ENCODE measurements around the gene FAM24A. TPM values are rescaled to one million over a fixed set of nuclear protein-coding genes. Genes with fewer than 3 reads are reported as not detected.
"Not testable (repeated sequence)": the region's sequence is repeated elsewhere in the genome, so short reads cannot be mapped to it uniquely, and the experiment has no call there.

Gene FAM24A, protein sequence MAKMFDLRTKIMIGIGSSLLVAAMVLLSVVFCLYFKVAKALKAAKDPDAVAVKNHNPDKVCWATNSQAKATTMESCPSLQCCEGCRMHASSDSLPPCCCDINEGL
- total RNA-seq = not detected
- polyA plus RNA-seq = not detected
- long read RNA-seq, donor 1 = 0 reads
- long read RNA-seq, donor 2 = 0 reads
- long read RNA-seq, donor 3 = 0 reads
- long read RNA-seq, donor 4 = 0 reads

DNA sequence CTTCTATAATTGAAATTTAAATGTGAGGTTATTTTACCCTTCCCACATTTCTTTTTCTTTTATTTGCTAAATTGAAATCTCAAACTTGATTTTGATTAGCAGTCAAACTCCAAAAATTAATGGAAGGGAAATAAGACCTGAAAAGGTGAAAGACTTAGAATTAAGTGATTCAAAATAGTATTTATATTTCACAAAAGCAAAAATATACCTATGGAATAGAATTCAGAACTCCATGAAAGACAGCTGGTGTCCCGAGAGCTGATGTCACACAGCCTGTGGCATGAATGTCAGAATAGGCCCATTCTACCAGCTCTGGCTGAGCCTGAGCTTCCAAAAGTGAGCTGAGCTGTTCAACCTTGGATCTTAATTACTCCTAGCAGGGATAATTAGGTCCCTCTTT, at the start of gene FAM24A:
TSS of gene FAM24A (plus strand) at position 301 of the 400 bp plus-strand sequence. CDS start 1,025 bp downstream, outside the sequence.
- ATAC-seq = no peak
- H3K27me3 ChIP-seq (ENCODE audit: control insufficient read depth, insufficient read depth) = no peaks in the 10 kb centered on the region
- intact Hi-C loops (cut with DNase I) = no loop called here
- no peak within 1 kb of the TSS for H3K27ac ChIP-seq (ENCODE audit: low read length)
- WGBS = 55% methylated on average over 1 of the region's 1 CpG
- no peak for DNase-seq
- H3K9me3 ChIP-seq (ENCODE audit: control insufficient read depth, low read length) = no peaks in the 10 kb centered on the region
- H3K4me1 ChIP-seq (ENCODE audit: control insufficient read depth, insufficient read depth, low read length) = no peaks in the 10 kb centered on the region
- H3K4me3 ChIP-seq (ENCODE audit: low read length) = no peak within 1 kb of the TSS

DNA sequence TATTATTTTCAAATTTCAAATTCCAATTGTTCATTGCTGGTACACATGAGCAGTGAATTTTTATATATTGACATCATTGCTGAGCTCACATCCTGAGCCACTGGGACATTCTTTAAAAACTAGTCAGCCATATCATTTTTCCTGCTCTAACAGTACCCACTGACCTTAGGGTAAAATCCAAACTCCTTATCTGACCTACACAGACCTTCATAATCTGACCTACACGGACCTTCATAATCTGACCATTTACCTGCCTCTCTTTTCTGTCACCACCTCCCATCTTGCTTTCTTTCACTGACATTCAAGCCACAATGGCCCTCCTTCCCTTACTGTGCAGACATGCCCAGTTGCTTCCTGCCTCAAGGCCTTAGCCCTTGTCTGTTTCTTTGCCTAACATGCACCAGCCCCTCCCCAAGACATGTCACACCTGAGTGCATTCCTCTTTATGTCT, 48.7 kb upstream of the FAM24A start:
- WGBS = 19% methylated on average over 1 of the region's 1 CpG
- ATAC-seq = no peak
- DNase-seq = no peak
- Histone ChIP-seq H3K27me3 (ENCODE audit: control insufficient read depth, insufficient read depth) (no peaks in the 10 kb centered on the region), H3K4me3 (ENCODE audit: low read length) (no peak overlapping the region), H3K27ac (ENCODE audit: low read length) (no peak overlapping the region), H3K4me1 (ENCODE audit: control insufficient read depth, insufficient read depth, low read length) (no peaks in the 10 kb centered on the region), H3K9me3 (ENCODE audit: control insufficient read depth, low read length) (no peaks in the 10 kb centered on the region)
- intact Hi-C loops (cut with DNase I) = no loop called here

DNA sequence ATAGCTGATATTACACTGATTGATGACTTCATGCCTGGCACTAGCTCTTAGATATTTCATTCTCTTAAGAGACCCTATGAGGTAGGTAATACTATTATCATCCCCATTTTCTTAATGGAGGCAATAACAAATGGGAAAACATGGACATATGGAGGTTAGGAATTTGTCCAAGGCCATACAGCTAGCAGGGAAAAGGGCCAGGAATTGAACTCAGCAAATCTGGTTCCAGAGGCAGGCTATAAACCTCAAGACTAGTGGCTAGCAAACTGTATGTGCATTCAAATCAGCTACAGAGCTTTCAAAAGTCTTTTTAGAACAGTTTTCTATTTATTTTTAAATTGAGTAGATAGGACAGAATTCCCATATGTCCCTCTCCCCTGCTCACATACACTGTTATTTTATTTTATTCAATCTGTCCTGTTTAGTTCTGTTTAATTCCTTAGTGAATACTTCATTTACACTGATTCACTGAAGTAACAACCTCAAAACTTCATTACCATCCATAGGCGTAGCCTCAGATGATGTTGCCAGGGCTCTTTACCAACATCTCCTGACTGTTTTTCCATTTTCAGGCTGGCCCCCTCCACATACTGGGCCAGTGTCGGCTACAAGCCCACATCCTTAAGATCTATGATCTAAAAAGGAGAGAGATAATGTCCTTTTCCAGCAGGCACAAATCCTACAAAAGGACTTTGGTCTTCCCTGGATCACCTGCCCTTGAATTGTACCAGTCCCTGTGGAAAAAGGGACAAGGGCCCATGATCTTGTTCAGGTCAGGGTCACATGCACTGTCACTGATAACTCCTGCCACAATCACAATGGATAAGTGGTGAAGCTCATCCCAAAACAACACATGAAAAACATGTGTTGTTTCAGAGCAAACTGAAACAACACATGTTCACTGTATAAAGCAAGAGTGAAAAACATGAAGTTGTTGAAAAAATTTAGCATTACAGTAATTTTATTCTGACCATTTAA, 46.9 kb upstream of the FAM24A start:
- intact Hi-C loops (cut with DNase I) = no loop called here
- H3K4me1 ChIP-seq (ENCODE audit: control insufficient read depth, insufficient read depth, low read length) = no peaks in the 10 kb centered on the region
- no peaks in the 10 kb centered on the region for H3K27me3 ChIP-seq (ENCODE audit: control insufficient read depth, insufficient read depth)
- H3K4me3 ChIP-seq (ENCODE audit: low read length) = no peak overlapping the region
- no peak for ATAC-seq
- WGBS = 88% methylated on average over 2 of the region's 2 CpGs
- no peaks in the 10 kb centered on the region for H3K9me3 ChIP-seq (ENCODE audit: control insufficient read depth, low read length)
- no peak overlapping the region for H3K27ac ChIP-seq (ENCODE audit: low read length)
- DNase-seq = no peak

DNA sequence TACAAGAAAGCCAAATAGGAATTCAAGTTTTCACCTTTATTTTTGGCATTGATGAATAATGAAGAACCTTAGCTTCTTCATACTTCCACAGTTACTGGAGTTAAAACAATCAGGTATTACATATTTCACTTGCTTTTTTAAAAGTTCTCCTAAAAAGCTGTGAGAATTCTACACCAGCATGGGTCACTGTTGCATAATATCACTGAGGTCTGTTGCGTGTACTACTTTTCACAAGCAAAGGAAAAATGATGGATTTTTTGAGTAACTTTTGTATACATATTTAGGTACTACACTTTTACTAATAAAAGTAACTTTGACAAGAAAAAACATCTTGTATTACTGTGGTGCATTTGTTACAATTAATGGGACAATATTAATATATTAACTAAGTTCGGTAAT, 46.2 kb upstream of the FAM24A start:
- ATAC-seq (no peak), DNase-seq (no peak)
- 92% methylated on average over 2 of the region's 2 CpGs for WGBS
- H3K27ac ChIP-seq (ENCODE audit: low read length) = no peak overlapping the region
- no peaks in the 10 kb centered on the region for H3K27me3 ChIP-seq (ENCODE audit: control insufficient read depth, insufficient read depth)
- H3K4me1 ChIP-seq (ENCODE audit: control insufficient read depth, insufficient read depth, low read length) = no peaks in the 10 kb centered on the region
- H3K9me3 ChIP-seq (ENCODE audit: control insufficient read depth, low read length) = no peaks in the 10 kb centered on the region
- no peak overlapping the region for H3K4me3 ChIP-seq (ENCODE audit: low read length)
- intact Hi-C loops (cut with DNase I) = no loop called here

DNA sequence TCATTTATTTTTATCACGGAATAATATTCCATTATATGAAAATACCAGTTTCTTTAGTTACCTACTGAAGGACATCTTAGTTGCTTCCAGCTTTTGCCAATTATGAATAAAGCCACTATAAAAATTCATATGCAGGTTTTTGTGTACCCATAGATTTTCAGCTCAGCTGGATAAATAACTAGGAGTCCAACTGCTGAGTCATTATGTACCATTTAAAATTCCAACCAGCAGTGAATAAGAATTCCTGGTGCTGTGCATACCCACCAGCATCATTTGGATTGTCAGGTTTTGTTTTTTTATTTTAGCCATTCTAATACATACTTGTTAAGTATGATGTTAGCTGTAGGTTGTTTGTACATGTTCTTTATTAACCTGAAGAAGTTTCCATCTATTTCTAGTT, 45.5 kb upstream of the FAM24A start:
- WGBS = 95% methylated on average over 1 of the region's 1 CpG
- Histone ChIP-seq H3K4me1 (ENCODE audit: control insufficient read depth, insufficient read depth, low read length) (no peaks in the 10 kb centered on the region), H3K27ac (ENCODE audit: low read length) (no peak overlapping the region), H3K27me3 (ENCODE audit: control insufficient read depth, insufficient read depth) (no peaks in the 10 kb centered on the region), H3K9me3 (ENCODE audit: control insufficient read depth, low read length) (no peaks in the 10 kb centered on the region), H3K4me3 (ENCODE audit: low read length) (no peak overlapping the region)
- DNase-seq (no peak), ATAC-seq (no peak)
- intact Hi-C loops (cut with DNase I) = no loop called here

DNA sequence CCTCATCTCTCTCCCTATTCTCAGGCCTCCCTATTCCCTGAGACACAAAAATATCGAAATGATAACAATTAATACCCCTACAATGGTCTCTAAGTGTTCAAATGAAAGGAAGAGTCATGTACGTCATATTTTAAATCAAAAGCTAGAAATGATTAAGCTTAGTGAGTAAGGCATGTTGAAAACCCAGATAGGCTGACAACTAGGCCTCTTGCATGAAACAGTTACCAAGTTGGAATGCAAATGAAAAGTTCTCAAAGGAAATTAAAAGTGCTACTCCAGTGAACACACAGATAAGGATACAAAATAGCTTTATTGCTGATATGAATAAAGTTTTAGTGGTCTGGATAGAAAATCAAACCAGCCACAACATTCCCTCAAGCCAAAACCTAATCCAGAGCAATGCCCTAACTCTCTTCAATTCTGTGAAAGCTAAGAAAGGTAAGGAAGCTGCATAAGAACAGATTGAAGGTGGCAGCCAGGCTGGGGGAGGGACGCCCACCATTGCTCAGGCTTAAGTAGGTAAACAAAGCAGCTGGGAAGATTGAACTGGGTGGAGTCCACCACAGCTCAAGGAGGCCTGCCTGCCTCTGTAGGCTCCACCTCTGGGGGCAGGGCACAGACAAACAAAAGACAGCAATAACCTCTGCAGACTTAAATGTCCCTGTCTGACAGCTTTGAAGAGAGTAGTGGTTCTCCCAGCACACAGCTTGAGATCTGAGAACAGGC, 43.5 kb upstream of the FAM24A start:
- WGBS = 87% methylated on average over 3 of the region's 3 CpGs

DNA sequence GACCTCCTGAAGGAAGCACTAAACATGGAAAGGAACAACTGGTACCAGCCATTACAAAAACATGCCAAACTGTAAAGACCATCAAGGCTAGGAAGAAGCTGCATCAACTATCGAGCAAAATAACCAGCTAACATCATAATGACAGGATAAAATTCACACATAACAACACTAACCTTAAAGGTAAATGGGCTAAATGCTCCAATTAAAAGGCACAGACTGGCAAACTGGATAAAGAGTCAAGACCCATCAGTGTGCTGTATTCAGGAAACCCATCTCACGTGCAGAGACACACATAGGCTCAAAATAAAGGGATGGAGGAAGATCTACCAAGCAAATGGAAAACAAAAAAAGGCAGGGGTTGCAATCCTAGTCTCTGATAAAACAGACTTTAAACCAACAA, 41.6 kb upstream of the FAM24A start:
- H3K9me3 ChIP-seq (ENCODE audit: control insufficient read depth, low read length); H3K4me1 ChIP-seq (ENCODE audit: control insufficient read depth, insufficient read depth, low read length); H3K27me3 ChIP-seq (ENCODE audit: control insufficient read depth, insufficient read depth); ATAC-seq; H3K27ac ChIP-seq (ENCODE audit: low read length); DNase-seq; intact Hi-C loops (cut with DNase I); H3K4me3 ChIP-seq (ENCODE audit: low read length): not testable (repeated sequence)
- 92% methylated on average over 1 of the region's 2 CpGs for WGBS

More for the DNA sequence above, 43.5 kb upstream of the FAM24A start:
- DNase-seq; H3K27ac ChIP-seq (ENCODE audit: low read length); H3K27me3 ChIP-seq (ENCODE audit: control insufficient read depth, insufficient read depth); H3K4me3 ChIP-seq (ENCODE audit: low read length); ATAC-seq; H3K4me1 ChIP-seq (ENCODE audit: control insufficient read depth, insufficient read depth, low read length); intact Hi-C loops (cut with DNase I); H3K9me3 ChIP-seq (ENCODE audit: control insufficient read depth, low read length): not testable (repeated sequence)

DNA sequence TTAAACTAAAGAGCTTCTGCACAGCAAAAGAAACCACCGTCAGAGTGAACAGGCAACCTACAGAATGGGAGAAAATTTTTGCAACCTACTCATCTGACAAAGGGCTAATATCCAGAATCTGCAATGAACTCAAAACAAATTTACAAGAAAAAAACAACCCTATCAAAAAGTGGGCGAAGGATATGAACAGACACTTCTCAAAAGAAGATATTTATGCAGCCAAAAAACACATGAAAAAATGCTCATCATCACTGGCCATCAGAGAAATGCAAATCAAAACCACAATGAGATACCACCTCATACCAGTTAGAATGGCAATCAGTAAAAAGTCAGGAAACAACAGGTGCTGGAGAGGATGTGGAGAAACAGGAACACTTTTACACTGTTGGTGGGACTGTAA, 38.5 kb upstream of the FAM24A start:
- DNase-seq; intact Hi-C loops (cut with DNase I); H3K9me3 ChIP-seq (ENCODE audit: control insufficient read depth, low read length); H3K27me3 ChIP-seq (ENCODE audit: control insufficient read depth, insufficient read depth); H3K4me1 ChIP-seq (ENCODE audit: control insufficient read depth, insufficient read depth, low read length); H3K27ac ChIP-seq (ENCODE audit: low read length); ATAC-seq; H3K4me3 ChIP-seq (ENCODE audit: low read length): not testable (repeated sequence)
- WGBS = 92% methylated on average over 1 of the region's 2 CpGs

DNA sequence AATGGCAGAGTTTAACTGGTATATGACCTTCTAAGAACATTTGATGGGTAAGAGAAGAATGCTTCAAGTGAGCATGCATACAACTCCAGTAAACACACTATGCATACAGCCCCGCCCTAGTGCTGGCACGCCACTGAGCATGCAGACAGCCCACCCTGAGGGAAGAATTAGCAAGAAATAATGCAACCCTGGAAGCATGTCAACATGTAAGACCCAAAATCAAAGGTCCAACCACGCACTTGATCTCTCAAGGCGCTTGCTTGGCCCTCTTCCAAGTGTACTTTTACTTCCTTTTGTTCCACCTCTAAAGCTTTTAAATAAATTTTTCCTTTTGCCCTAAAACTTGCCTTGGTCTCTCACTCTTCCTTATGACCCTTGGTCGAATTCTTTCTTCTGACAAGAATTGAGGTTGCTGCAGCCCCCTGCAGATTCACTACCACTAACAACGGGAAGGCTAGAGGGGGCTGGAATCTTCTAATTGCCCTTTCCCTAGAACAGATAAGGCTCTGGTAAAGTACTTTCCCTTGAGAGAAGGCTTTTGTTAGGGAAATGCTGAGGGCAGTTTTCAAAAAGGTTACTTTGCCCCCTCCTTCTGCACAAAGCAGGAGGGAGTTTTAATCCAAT, 34.5 kb upstream of the FAM24A start:
- Histone ChIP-seq H3K4me3 (ENCODE audit: low read length) (no peak overlapping the region), H3K27ac (ENCODE audit: low read length) (no peak overlapping the region), H3K4me1 (ENCODE audit: control insufficient read depth, insufficient read depth, low read length) (no peaks in the 10 kb centered on the region), H3K9me3 (ENCODE audit: control insufficient read depth, low read length) (no peaks in the 10 kb centered on the region), H3K27me3 (ENCODE audit: control insufficient read depth, insufficient read depth) (no peaks in the 10 kb centered on the region)
- WGBS = 50% methylated on average over 6 of the region's 6 CpGs
- intact Hi-C loops (cut with DNase I) = no loop called here
- no peak for DNase-seq
- ATAC-seq = no peak

DNA sequence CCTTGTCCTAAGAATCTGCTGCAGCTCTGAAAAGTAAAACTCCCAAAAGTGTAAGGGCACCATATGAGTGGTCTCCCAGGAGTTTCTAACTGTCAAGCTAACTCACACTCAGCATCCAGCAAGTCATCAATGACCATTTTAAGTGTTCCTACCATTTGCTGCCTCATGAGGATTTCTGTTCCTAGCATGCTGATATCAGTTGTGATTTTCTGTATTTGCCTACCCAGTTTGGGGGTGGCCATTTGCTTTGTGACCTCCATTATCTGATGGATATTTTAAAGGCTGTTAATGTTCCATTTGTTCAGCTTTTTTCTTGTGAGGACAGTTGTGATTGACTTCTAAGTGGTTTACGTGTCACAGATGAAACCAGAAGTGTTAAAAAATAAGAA, 33.9 kb upstream of the FAM24A start:
- ATAC-seq (no peak), DNase-seq (no peak)
- Histone ChIP-seq H3K4me1 (ENCODE audit: control insufficient read depth, insufficient read depth, low read length) (no peaks in the 10 kb centered on the region), H3K9me3 (ENCODE audit: control insufficient read depth, low read length) (no peaks in the 10 kb centered on the region), H3K27me3 (ENCODE audit: control insufficient read depth, insufficient read depth) (no peaks in the 10 kb centered on the region), H3K27ac (ENCODE audit: low read length) (no peak overlapping the region), H3K4me3 (ENCODE audit: low read length) (no peak overlapping the region)
- intact Hi-C loops (cut with DNase I) = no loop called here
- 89% methylated on average over 1 of the region's 1 CpG for WGBS

Measured in right cardiac atrium (tissue), 5 donors.